HepG2 (cell line): ENCODE results near the gene SIK3. TPM values are rescaled to one million over a fixed set of nuclear protein-coding genes. Genes with fewer than 3 reads are reported as not detected.

Experiments used
- ATAC-seq: fragments of 200-7000 bp; cut with Tn5 transposase; 3 replicates; pipeline ENCODE4 v1.9.1; 2020; ENCODE audit warnings: mild to moderate bottlenecking, moderate library complexity
- BruUV-seq: library from RNA; stranded (reverse); fragments of 400-500 nt; replicated peaks from 2 replicates; lab custom pipeline; 2021; lab: Mats Ljungman, UMichigan
- CTCF ChIA-PET: fragments of 300-600 bp; formaldehyde crosslinking; extraction: SDS; loops from one replicate; lab custom pipeline; 2021; ENCODE audit warnings: low total read pairs, inconsistent platforms, low intra/inter-chr PET ratio; lab: Yijun Ruan, JAX
- POLR2A ChIA-PET: fragments of 350-600 bp; sonication (Branson Sonifier 250); formaldehyde crosslinking; loops from one replicate; lab custom pipeline; 2020; ENCODE audit warnings: antibody characterized with exemption, inconsistent platforms; lab: Yijun Ruan, JAX
- DNase-seq: peaks from one replicate; pipeline ENCODE4 v3.0.0-alpha.2; 2015; ENCODE audit warnings: low spot score
- FAIRE-seq: peaks from 3 replicates; lab custom pipeline; 2011; peaks lifted over from hg19 to GRCh38; lab: Jason Lieb, UNC
- H2AFZ ChIP-seq: one replicate; pipeline ENCODE4 v1.6.1; 2011; ENCODE audit warnings: low read length, inconsistent platforms
- H3K27ac ChIP-seq: fragments of 300-600 bp; 3 replicates; pipeline ENCODE4 v1.8.0; 2011; ENCODE audit warnings: mixed run types, mild to moderate bottlenecking, mixed read lengths, low read length, inconsistent platforms; ENCODE audit not compliant: insufficient read depth; ENCODE audit errors: extremely low read length
- H3K27me3 ChIP-seq, 2 experiments: fragments of 200-600 bp in 1 of 2; 2 replicates in 1 of 2; 3 replicates in 1 of 2; pipeline versions ENCODE4 v1.6.0 to v1.8.0; 2011; ENCODE audit warnings: low read length in 2 of 2, mild to moderate bottlenecking in 2 of 2, moderate library complexity in 2 of 2, inconsistent platforms in 1 of 2; ENCODE audit not compliant: insufficient read depth in 2 of 2, control insufficient read depth in 1 of 2
- H3K36me3 ChIP-seq, 2 experiments: fragments of 200-600 bp in 1 of 2; replicated peaks in 1 of 2; 2 replicates in 1 of 2; 3 replicates in 1 of 2; pipeline versions ENCODE4 v1.5.1 to v1.8.0; 2011; ENCODE audit warnings: low read length in 2 of 2, inconsistent platforms in 1 of 2; ENCODE audit not compliant: insufficient read depth in 2 of 2, control insufficient read depth in 1 of 2
- H3K4me1 ChIP-seq: 2 replicates; pipeline ENCODE4 v1.5.1; 2012; ENCODE audit warnings: low read length, inconsistent platforms; ENCODE audit not compliant: insufficient read depth
- H3K4me2 ChIP-seq: 2 replicates; pipeline ENCODE4 v1.6.0; 2011; ENCODE audit warnings: low read depth, low read length, inconsistent platforms
- H3K4me3 ChIP-seq, 3 experiments: fragments of 200-600 bp in 1 of 3; sonication (generic), shearing (Covaris generic) in 1 of 3; replicated peaks in 1 of 3; 2 replicates each; pipeline ENCODE4 v1.5.1; 2011 to 2016; ENCODE audit warnings: low read length in 3 of 3, inconsistent platforms in 2 of 3, low read depth in 2 of 3, mild to moderate bottlenecking in 2 of 3, control low read depth in 1 of 3, mixed read lengths in 1 of 3; ENCODE audit not compliant: insufficient read depth in 1 of 3
- H3K79me2 ChIP-seq: one replicate; pipeline ENCODE4 v1.6.1; 2011; ENCODE audit warnings: low read length, inconsistent platforms; ENCODE audit not compliant: insufficient read depth
- H3K9ac ChIP-seq: 2 replicates; pipeline ENCODE4 v1.6.0; 2011; ENCODE audit warnings: mild to moderate bottlenecking, low read depth, low read length, inconsistent platforms; ENCODE audit not compliant: insufficient read depth
- H3K9me3 ChIP-seq: 2 replicates; pipeline ENCODE4 v1.5.1; 2012; ENCODE audit warnings: mild to moderate bottlenecking, low read length
- H4K20me1 ChIP-seq: 2 replicates; pipeline ENCODE4 v1.6.0; 2011; ENCODE audit warnings: inconsistent platforms, mild to moderate bottlenecking, low read length, moderate library complexity; ENCODE audit not compliant: insufficient read depth
- CENPT ChIP-seq: sonication (generic); formaldehyde crosslinking; IDR thresholded peaks from 2 replicates; pipeline ENCODE4 v1.8.0; 2022; ENCODE audit warnings: low read depth, mild to moderate bottlenecking, moderate library complexity, missing genetic modification reagents
- GABPA ChIP-seq, 2 experiments: IDR thresholded peaks; 2 replicates each; pipeline ENCODE4 v1.6.1; 2011 to 2016; ENCODE audit warnings: low read depth in 2 of 2, low read length in 1 of 2, missing biosample characterization in 1 of 2, missing genetic modification characterization in 1 of 2
- GFI1 ChIP-seq: sonication (generic); formaldehyde crosslinking; IDR thresholded peaks from 2 replicates; pipeline ENCODE4 v1.5.0; 2020; ENCODE audit warnings: missing genetic modification reagents, mild to moderate bottlenecking, borderline replicate concordance
- MXD4 ChIP-seq: IDR thresholded peaks from 2 replicates; pipeline ENCODE4 v1.6.1; 2016; ENCODE audit warnings: mild to moderate bottlenecking, missing biosample characterization, missing genetic modification reagents
- NCOR1 ChIP-seq: fragments of 200-600 bp; sonication (generic); IDR thresholded peaks from 2 replicates; pipeline ENCODE4 v1.7.0; 2017; ENCODE audit warnings: antibody characterized with exemption, low read length, borderline replicate concordance
- RFX5 ChIP-seq: IDR thresholded peaks from 2 replicates; pipeline ENCODE4 v1.6.1; 2011; ENCODE audit warnings: low read depth, low read length, improper control_type of control experiment
- WGBS: methylation state at CpG from one replicate; pipeline ENCODE4 v1.1.6; 2017; ENCODE audit warnings: low lambda C conversion rate; 5-methylcytosine and 5-hydroxymethylcytosine counted together
- in situ Hi-C: cut with HindIII; loops from 2 replicates; pipeline ENCODE4 v1.10.0; 2017; ENCODE audit warnings: low pct_unique_long_range_greater_than_20kb; ENCODE audit not compliant: extremely low pct_ligation_motif_present
- intact Hi-C: fragments of 100-400 bp; cut with micrococcal nuclease; formaldehyde crosslinking; loops from one replicate; pipeline ENCODE4 v1.10.0; 2022; ENCODE audit not compliant: unreplicated experiment
- polyA plus RNA-seq, 8 experiments: library from polyadenylated mRNA; depleted of rRNA in 3 of 8; stranded (reverse) in 7 of 8; unstranded in 1 of 8; fragments of >200 nt; fragmentation: Illumina TruSeq in 4 of 8; extraction: Trizol in 4 of 8; gene quantifications; 2 replicates each; pipeline versions ENCODE4 v1.2.1 to v1.2.3, GENCODE V29; 2011 to 2016; ENCODE audit warnings: low read depth in 4 of 8, missing spikeins in 1 of 8, mixed read lengths in 1 of 8; ENCODE audit not compliant: insufficient read depth in 1 of 8
- total RNA-seq, 5 experiments: library from RNA; depleted of rRNA; stranded (reverse); fragments of >200 nt; fragmentation: Illumina TruSeq; extraction: Trizol; gene quantifications; 2 replicates each; pipeline ENCODE4 v1.2.3, GENCODE V29; 2016; ENCODE audit warnings: low read depth in 1 of 5
- TF ChIP-seq, protein P1 (sequence below): sonication (generic); formaldehyde crosslinking; IDR thresholded peaks from 2 replicates; pipeline ENCODE4 v1.4.0; 2020; ENCODE audit warnings: mild to moderate bottlenecking, missing genetic modification reagents
- TF ChIP-seq, protein P2 (sequence below): sonication (generic); formaldehyde crosslinking; IDR thresholded peaks from 2 replicates; pipeline ENCODE4 v1.5.0; 2020; ENCODE audit warnings: mild to moderate bottlenecking, missing genetic modification reagents, borderline replicate concordance

The SIK3 gene
- total and polyA plus RNA-seq, 2 of the 13 experiments (the other 11 are each of a cell fraction or from before 2014, with no cell fraction given): 5.7 to 9.8 TPM

DNA sequence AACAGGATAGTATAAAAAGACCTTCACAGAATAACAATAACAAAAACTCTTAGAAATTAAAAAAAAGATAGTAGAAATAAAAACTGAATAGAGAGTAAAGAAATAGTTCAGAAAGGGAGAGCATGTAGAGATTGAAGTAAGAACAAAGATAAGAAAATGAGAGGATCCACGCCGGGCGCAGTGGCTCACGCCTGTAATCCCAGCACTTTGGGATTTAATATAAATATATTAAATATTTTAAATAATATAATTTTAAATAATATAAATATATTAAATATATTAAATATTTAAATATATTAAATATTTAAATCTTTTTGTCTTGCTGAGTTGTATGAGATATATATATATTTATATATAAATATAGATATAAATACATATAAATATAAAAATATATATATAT lies 286.1 kb downstream of the SIK3 start:
- H4K20me1 ChIP-seq: no peaks in the 10 kb centered on the region
- peaks cover 93% of the 10 kb centered on the region for H3K4me1 ChIP-seq
- H3K27ac ChIP-seq: no peak overlapping the region
- H3K9ac ChIP-seq: no peak overlapping the region
- H2AFZ ChIP-seq: no peak overlapping the region
- DNase-seq: no peak
- WGBS: 81% methylated on average over 4 of the region's 4 CpGs
- no peak for TF ChIP-seq RFX5
- TF ChIP-seq, protein P1, sequence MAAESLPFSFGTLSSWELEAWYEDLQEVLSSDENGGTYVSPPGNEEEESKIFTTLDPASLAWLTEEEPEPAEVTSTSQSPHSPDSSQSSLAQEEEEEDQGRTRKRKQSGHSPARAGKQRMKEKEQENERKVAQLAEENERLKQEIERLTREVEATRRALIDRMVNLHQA (CRISPR knock-in tag): no peak
- TF ChIP-seq GABPA (IDR thresholded peaks at IDR 0.05; ENCODE audit: low read depth, low read length): no peak
- TF ChIP-seq GABPA (CRISPR knock-in tag; IDR thresholded peaks at IDR 0.05; ENCODE audit: low read depth): no peak
- TF ChIP-seq, protein P2, sequence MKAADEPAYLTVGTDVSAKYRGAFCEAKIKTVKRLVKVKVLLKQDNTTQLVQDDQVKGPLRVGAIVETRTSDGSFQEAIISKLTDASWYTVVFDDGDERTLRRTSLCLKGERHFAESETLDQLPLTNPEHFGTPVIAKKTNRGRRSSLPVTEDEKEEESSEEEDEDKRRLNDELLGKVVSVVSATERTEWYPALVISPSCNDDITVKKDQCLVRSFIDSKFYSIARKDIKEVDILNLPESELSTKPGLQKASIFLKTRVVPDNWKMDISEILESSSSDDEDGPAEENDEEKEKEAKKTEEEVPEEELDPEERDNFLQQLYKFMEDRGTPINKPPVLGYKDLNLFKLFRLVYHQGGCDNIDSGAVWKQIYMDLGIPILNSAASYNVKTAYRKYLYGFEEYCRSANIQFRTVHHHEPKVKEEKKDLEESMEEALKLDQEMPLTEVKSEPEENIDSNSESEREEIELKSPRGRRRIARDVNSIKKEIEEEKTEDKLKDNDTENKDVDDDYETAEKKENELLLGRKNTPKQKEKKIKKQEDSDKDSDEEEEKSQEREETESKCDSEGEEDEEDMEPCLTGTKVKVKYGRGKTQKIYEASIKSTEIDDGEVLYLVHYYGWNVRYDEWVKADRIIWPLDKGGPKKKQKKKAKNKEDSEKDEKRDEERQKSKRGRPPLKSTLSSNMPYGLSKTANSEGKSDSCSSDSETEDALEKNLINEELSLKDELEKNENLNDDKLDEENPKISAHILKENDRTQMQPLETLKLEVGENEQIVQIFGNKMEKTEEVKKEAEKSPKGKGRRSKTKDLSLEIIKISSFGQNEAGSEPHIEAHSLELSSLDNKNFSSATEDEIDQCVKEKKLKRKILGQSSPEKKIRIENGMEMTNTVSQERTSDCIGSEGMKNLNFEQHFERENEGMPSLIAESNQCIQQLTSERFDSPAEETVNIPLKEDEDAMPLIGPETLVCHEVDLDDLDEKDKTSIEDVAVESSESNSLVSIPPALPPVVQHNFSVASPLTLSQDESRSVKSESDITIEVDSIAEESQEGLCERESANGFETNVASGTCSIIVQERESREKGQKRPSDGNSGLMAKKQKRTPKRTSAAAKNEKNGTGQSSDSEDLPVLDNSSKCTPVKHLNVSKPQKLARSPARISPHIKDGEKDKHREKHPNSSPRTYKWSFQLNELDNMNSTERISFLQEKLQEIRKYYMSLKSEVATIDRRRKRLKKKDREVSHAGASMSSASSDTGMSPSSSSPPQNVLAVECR (CRISPR knock-in tag): no peak
- no peak for TF ChIP-seq MXD4 (CRISPR knock-in tag)
- TF ChIP-seq CENPT (CRISPR knock-in tag): no peak
- no peak for TF ChIP-seq GFI1 (CRISPR knock-in tag)
- TF ChIP-seq NCOR1: no peak
- ChIA-PET POLR2A (interaction anchor here (2.6 to 7.7 kb wide), 4 partner anchors 14 to 25 kb away, joined by 35 to 778 read pairs (median 74); partner anchors contain the start of genes APOA1, APOA4 and APOC3), CTCF (no interaction called here)
- H3K79me2 ChIP-seq: no peaks in the 10 kb centered on the region
- no peaks in the 10 kb centered on the region for H3K9me3 ChIP-seq
- ATAC-seq: no peak
- H3K4me2 ChIP-seq: no peak overlapping the region
- BruUV-seq: no TSS peak
- H3K36me3 ChIP-seq: no peaks in the 10 kb centered on the region
- intact Hi-C loops (no loop called here), in situ Hi-C loops (no loop called here)
- H3K27me3 ChIP-seq: no peaks in the 10 kb centered on the region
- H3K4me3 ChIP-seq: no peak overlapping the region
- FAIRE-seq: no peak
